Measurements from ENCODE around the gene SMAD6.
"Not testable (repeated sequence)": the region's sequence is repeated elsewhere in the genome, so short reads cannot be mapped to it uniquely, and the experiment has no call there.

Gene SMAD6

GRCh38 chr15:66674756-66675155 lies 27.3 kb upstream of the SMAD6 start:
- in situ Hi-C loops (cut with MboI; ENCODE audit: low sequenced_read_pairs), result no loop called here

DNA sequence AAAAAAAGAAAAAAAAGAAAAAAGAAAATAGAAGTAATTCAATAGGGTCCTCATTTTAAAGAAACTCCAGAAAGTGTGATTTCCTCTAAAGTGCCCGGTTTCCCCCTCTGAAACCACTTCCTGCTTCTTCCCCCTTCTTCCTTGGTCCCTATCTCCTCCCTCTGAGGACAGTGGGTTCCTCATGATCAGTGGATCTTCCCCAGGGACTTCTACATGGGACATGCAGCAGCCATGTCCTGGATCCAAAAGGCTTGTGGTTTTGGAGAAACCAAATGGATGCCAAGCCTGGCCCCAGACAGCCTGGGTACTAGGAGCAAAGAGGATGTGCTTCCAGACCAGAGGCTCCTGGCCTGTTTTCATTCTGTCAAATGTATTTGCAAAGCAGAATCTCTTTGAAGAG lies 26.6 kb upstream of the SMAD6 start:
- in situ Hi-C loops (cut with MboI; ENCODE audit: low sequenced_read_pairs), result no loop called here

DNA sequence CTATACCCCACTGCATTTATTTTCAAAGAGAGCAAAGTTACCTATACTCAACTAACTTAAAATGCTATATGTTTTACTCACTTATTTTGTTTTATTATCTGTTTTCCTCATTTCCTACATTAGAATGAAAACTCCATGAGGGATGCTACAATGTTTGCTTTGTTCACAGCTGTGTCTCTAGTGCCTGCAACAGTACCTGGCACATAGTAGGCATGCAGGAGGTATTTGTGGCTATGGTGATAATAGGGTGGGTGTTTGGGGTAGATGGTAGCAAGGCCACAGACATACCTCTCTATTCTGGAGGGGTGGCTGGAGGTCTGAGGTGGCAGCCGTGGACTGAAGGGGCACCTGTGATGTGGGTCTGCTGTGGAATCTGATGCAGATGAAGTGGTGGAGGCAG lies 24.7 kb upstream of the SMAD6 start:
- in situ Hi-C loops (cut with MboI; ENCODE audit: low sequenced_read_pairs), result no loop called here

DNA sequence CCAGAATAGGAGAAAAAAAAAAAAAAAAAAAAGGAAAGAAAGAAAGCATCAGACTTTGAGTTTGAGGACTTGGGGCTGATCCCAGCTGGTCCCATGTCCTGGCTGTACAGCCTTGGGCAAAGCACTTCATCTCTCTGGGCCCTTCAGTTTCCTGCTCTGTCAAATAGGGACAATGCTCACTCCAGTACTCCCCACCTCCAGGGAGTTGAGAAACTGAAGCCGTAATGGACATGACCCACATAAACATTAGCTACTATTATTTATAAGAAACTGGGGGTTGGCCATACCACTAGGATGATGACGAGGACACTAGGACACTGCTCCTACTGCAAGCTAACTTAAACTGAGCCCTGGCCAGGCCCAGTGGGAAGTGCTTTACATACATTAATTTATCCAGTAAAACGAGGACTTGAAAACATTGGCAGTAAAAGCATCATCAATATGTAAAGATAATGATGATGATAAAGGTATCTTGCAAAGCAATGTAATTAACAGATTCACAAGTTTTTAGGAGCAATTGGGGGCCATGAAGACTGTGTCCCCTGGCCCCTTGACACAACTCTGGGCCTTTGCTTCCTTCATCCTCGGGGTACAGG lies 22.9 kb upstream of the SMAD6 start:
- in situ Hi-C loops (cut with MboI; ENCODE audit: low sequenced_read_pairs), result no loop called here

DNA sequence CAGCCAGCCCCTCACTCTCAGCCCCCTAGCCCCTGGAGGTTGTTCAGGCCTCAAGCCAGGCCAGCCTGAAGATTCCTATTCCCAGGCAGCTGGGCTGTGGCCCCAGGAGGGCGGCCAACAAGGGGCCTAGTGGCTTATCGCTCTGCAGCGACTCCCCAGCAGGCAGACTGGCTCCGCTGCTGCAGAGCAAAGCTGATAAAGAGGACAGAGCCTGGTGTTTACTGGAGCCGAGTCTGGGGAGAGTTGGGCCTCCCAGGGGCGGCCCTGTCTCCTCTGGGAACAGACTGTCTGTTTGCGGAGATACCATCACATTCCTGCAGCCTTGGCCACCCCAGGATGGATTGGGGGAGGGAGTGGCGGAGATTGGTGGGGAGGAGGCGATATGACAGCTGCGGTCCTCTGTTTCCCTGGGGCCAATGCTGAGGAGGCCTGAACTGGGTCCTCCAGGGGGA lies 22.4 kb upstream of the SMAD6 start:
- in situ Hi-C loops (cut with MboI; ENCODE audit: low sequenced_read_pairs), result no loop called here

- in situ Hi-C loops (cut with MboI; ENCODE audit: low sequenced_read_pairs), result no loop called here
Measured at GRCh38 chr15:66680502-66680901, 21.5 kb upstream of the SMAD6 start.

- in situ Hi-C loops (cut with MboI; ENCODE audit: low sequenced_read_pairs), result no loop called here
Measured at GRCh38 chr15:66681395-66681794, 20.6 kb upstream of the SMAD6 start.

DNA sequence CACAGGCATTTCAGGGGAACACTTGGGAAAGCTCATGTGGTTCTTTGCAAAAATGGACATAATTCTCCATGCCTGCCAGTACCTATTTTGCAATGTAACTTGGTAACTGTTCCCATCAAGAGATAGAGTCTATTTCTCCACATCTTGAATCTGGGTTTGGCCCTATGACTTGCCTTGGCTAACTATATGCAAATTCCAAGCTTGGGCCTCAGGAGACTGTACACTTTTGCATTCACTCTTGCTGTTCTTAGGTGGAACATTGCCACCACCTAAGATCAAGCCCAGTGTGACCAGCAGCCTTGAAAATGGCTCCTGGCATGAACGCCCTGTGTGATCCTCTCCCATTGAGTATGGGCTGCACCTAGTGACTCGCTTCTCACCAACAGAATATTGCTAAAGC lies 19.8 kb upstream of the SMAD6 start:
- in situ Hi-C loops (cut with MboI; ENCODE audit: low sequenced_read_pairs), result no loop called here

DNA sequence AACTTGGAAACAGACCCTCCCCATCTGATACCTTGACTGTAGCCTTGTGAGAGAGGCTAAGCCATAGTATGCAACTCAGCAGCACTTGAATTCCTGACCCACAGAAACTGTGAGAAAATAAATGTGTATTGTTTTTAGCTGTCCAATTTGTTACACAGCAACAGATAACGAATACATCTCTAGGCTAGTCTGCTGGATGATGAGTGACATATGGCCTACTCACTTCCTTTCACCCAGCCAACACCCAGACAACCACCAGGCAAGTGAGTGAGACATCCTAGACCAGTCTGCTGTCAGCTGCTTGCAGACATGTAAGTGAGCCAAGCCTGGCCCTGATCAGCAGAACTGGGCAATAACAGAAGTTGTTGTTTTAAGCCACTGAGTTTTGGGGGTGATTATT lies 19.2 kb upstream of the SMAD6 start:
- in situ Hi-C loops (cut with MboI; ENCODE audit: low sequenced_read_pairs), result no loop called here

- in situ Hi-C loops (cut with MboI; ENCODE audit: low sequenced_read_pairs), result no loop called here
Measured at GRCh38 chr15:66684136-66684681, 17.8 kb upstream of the SMAD6 start.

- in situ Hi-C loops (cut with MboI; ENCODE audit: low sequenced_read_pairs), result no loop called here
Measured at GRCh38 chr15:66685638-66686150, 16.3 kb upstream of the SMAD6 start.

DNA sequence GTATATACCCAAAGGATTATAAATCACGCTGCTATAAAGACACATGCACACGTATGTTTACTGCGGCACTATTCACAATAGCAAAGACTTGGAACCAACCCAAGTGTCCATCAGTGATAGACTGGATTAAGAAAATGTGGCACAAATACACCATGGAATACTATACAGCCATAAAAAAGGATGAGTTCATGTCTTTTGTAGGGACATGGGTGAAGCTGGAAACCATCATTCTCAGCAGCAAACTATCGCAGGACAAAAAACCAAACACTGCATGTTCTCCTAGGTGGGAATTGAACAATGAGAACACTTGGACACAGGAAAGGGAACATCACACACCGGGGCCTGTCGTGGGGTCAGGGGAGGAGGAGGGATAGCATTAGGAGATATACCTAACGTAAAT lies 11.1 kb upstream of the SMAD6 start:
- in situ Hi-C loops (cut with MboI; ENCODE audit: low sequenced_read_pairs), result not testable (repeated sequence)

- in situ Hi-C loops (cut with MboI; ENCODE audit: low sequenced_read_pairs), result no loop called here
Measured at GRCh38 chr15:66691727-66692126, 10.3 kb upstream of the SMAD6 start.

DNA sequence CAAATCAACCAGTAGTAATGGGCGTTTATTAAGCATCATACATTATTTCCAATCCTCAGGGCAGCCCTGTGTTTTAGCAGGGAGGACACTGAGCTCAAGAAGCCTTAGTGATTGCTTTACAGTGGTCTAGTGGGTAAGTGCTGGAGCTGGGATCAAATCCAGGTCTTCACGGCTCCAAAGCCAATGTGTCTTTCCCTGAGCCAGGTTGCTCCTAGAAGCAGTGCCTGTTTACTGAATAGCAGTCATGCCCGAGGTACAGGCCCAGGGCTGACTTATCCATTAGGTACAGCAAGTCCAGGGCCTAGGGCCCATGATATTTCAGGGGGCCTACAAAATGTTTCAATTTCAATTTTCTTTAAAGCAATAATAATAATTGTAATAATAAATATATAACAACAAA lies 9.6 kb upstream of the SMAD6 start:
- in situ Hi-C loops (cut with MboI; ENCODE audit: low sequenced_read_pairs), result no loop called here

DNA sequence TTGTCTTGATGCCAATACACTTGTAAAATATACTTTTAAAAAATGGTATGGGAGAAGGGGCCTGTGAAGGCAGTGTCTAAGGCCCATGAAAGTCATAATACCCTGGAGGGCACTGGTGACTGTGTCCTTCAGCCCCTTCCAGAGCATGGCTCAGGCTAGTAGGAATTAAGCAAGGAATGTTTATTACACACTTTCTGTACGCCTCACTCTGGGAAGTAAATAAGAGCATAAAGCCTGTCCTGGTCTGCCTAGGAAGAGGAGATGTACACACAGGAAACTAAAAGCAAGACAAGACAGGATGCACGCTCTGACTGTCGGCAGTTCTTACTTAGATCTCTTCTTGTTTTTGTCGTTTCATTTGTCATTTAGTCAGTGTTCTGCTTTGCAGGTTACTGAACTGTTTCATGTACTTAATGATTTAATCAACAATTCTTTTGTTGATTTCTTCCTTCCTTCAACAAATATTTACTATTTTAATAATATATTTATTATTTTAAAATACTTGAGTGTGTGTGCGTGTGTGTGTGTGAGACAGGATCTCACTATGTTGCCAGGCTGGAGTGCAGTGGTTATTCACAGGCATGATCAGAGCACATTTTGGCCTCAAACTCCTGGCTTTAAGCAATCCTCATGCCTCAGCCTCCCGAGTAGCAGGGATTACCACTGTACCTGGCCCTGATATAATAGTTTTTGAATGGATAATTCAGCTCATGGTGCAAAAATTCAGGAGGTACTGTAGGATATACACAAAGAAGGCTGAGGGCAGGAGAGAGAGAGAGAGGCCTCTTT lies 9.0 kb upstream of the SMAD6 start:
- in situ Hi-C loops (cut with MboI; ENCODE audit: low sequenced_read_pairs), result no loop called here

DNA sequence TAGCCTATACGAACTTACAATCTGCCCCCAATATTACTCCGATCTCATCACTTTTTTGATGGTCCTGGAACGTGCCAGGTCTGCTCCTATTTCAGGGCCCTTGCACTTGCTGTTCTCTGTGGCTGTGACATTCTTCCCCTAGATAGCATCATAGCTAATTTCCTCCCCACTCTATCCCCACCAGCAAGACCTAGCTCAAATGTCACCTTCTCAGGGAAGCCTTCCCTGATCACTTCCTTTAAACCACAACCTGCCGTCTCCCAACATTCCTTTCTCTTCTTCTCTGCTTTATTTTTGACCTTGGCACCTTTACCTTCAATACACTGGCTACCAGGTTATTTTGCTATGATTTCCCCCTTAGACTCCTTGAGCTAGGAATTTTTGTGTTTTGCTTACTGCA lies 5.3 kb upstream of the SMAD6 start:
- in situ Hi-C loops (cut with MboI; ENCODE audit: low sequenced_read_pairs), result no loop called here

- in situ Hi-C loops (cut with MboI; ENCODE audit: low sequenced_read_pairs), result no loop called here
Measured at GRCh38 chr15:66698318-66698961, 3.6 kb upstream of the SMAD6 start.

DNA sequence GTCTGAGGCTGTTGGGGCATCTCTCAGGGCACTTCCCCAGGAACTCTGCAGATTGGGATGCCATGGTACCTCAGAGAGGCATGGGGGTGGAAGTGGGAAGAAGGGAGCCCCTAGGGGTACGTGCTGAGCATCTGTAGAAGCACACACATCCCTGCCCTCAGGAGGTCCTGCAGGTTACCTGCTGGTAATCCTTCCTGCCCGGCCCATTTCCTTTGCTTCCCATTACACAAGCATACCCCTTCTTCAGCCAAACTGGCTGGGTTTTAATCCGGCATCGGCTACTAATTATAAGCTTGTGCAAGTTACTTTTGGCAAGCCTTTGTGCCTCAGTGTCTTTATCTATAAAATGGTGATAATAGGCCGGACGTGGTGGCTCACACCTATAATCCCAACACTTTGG lies 3.1 kb upstream of the SMAD6 start:
- in situ Hi-C loops (cut with MboI; ENCODE audit: low sequenced_read_pairs), result no loop called here

DNA sequence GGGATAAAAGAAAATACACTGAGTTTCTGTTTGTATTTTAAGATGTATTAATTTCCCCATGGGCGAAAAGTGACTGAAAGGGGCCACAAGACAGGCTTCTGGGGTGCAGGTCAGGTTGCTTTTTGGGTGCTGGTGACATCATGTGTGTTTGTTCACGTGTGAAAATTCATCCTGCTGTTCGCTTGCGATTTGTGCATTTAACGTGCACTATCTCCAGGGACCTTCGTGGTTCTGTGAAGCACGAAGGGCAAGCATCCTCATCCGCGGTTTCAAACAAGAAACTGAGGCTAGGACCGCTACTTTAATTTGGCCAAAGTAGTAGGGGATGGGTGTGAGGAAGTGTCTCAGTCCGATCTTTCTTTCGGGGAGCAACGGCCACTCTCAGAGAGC lies 1.6 kb upstream of the SMAD6 start:
- in situ Hi-C loops (cut with MboI; ENCODE audit: low sequenced_read_pairs), result no loop called here

GRCh38 chr15:66700802-66701421 lies 1.1 kb upstream of the SMAD6 start:
- in situ Hi-C loops (cut with MboI; ENCODE audit: low sequenced_read_pairs), result no loop called here

- in situ Hi-C loops (cut with MboI; ENCODE audit: low sequenced_read_pairs), result no loop called here
Measured at GRCh38 chr15:66701422-66702034, 508 bp upstream of the SMAD6 start.
